HepG2 (cell line): ENCODE results near the gene CXXC5. TPM values are rescaled to one million over a fixed set of nuclear protein-coding genes. Genes with fewer than 3 reads are reported as not detected.
A peak's percentile ranks its signal among the peaks of the same experiment; 100 is the strongest.

Experiments
- FOSL2 ChIP-seq: sonication (generic); formaldehyde crosslinking; IDR thresholded peaks from 2 replicates; pipeline ENCODE4 v1.4.0; 2020; ENCODE audit warnings: missing genetic modification reagents
- FOXA1 ChIP-seq, 2 experiments: fragments of 450-650 bp in 1 of 2; sonication (generic) in 1 of 2; formaldehyde crosslinking in 1 of 2; IDR thresholded peaks; 2 replicates each; pipeline versions ENCODE4 v1.4.0 to v1.6.1; 2016 to 2020; ENCODE audit warnings: missing genetic modification reagents in 1 of 2
- HCFC1 ChIP-seq: fragments of 150-350 bp; IDR thresholded peaks from 2 replicates; pipeline ENCODE4 v1.6.1; 2014; ENCODE audit warnings: low read depth, low read length
- MED1 ChIP-seq: sonication (generic); formaldehyde crosslinking; IDR thresholded peaks from 2 replicates; pipeline ENCODE4 v1.4.0; 2020; ENCODE audit warnings: missing genetic modification reagents
- MXD4 ChIP-seq: IDR thresholded peaks from 2 replicates; pipeline ENCODE4 v1.6.1; 2016; ENCODE audit warnings: mild to moderate bottlenecking, missing biosample characterization, missing genetic modification reagents
- PAXIP1 ChIP-seq: sonication (generic); formaldehyde crosslinking; conservative IDR thresholded peaks from 2 replicates; pipeline ENCODE4 v1.4.0; 2020; ENCODE audit warnings: mild to moderate bottlenecking, missing genetic modification reagents, moderate library complexity
- RFX1 ChIP-seq: fragments of 450-650 bp; IDR thresholded peaks from 2 replicates; pipeline ENCODE4 v1.6.1; 2017
- SALL1 ChIP-seq: sonication (generic); formaldehyde crosslinking; IDR thresholded peaks from 2 replicates; pipeline ENCODE4 v1.8.0; 2022; ENCODE audit warnings: mild to moderate bottlenecking, missing genetic modification reagents
- SOX6 ChIP-seq, 2 experiments: fragments of 450-650 bp in 1 of 2; sonication (generic) in 1 of 2; formaldehyde crosslinking in 1 of 2; IDR thresholded peaks; 2 replicates each; pipeline versions ENCODE4 v1.4.0 to v1.6.1; 2017 to 2020; ENCODE audit warnings: antibody characterized with exemption in 1 of 2, mild to moderate bottlenecking in 1 of 2, missing genetic modification reagents in 1 of 2
- XRCC5 ChIP-seq: fragments of 200-400 bp; formaldehyde crosslinking; optimal IDR thresholded peaks from 2 replicates; pipeline ENCODE3; 2017; ENCODE audit warnings: mild to moderate bottlenecking, low read length
- ZNF263 ChIP-seq: sonication (generic); formaldehyde crosslinking; IDR thresholded peaks from 2 replicates; pipeline ENCODE4 v1.4.0; 2020; ENCODE audit warnings: missing genetic modification reagents
- ZNF282 ChIP-seq: fragments of 450-650 bp; IDR thresholded peaks from 2 replicates; pipeline ENCODE4 v1.6.1; 2018; ENCODE audit not compliant: partially characterized antibody
- ZNF577 ChIP-seq: sonication (generic); formaldehyde crosslinking; IDR thresholded peaks from 2 replicates; pipeline ENCODE4 v1.4.0; 2020; ENCODE audit warnings: mild to moderate bottlenecking, low read depth, missing genetic modification reagents, borderline replicate concordance
- ZNF607 ChIP-seq: sonication (generic); formaldehyde crosslinking; IDR thresholded peaks from 2 replicates; pipeline ENCODE4 v1.5.1; 2020; ENCODE audit warnings: missing genetic modification reagents, mild to moderate bottlenecking, borderline replicate concordance
- ZNF740 ChIP-seq: sonication (generic); formaldehyde crosslinking; IDR thresholded peaks from 2 replicates; pipeline ENCODE4 v1.4.0; 2020; ENCODE audit warnings: missing genetic modification reagents
- ZNF766 ChIP-seq: sonication (generic); formaldehyde crosslinking; IDR thresholded peaks from 2 replicates; pipeline ENCODE4 v1.5.0; 2020; ENCODE audit warnings: missing genetic modification reagents, borderline replicate concordance
- ZNF777 ChIP-seq: sonication (generic); formaldehyde crosslinking; IDR thresholded peaks from 2 replicates; pipeline ENCODE4 v1.4.0; 2020; ENCODE audit warnings: missing genetic modification reagents
- ZSCAN9 ChIP-seq: IDR thresholded peaks from 2 replicates; pipeline ENCODE4 v1.6.1; 2016; ENCODE audit warnings: borderline replicate concordance
- polyA plus RNA-seq, 8 experiments: library from polyadenylated mRNA; depleted of rRNA in 3 of 8; stranded (reverse) in 7 of 8; unstranded in 1 of 8; fragments of >200 nt; fragmentation: Illumina TruSeq in 4 of 8; extraction: Trizol in 4 of 8; gene quantifications; 2 replicates each; pipeline versions ENCODE4 v1.2.1 to v1.2.3, GENCODE V29; 2011 to 2016; ENCODE audit warnings: low read depth in 4 of 8, missing spikeins in 1 of 8, mixed read lengths in 1 of 8; ENCODE audit not compliant: insufficient read depth in 1 of 8
- total RNA-seq, 5 experiments: library from RNA; depleted of rRNA; stranded (reverse); fragments of >200 nt; fragmentation: Illumina TruSeq; extraction: Trizol; gene quantifications; 2 replicates each; pipeline ENCODE4 v1.2.3, GENCODE V29; 2016; ENCODE audit warnings: low read depth in 1 of 5
- TF ChIP-seq, protein P1 (sequence below): sonication (generic); formaldehyde crosslinking; IDR thresholded peaks from 2 replicates; pipeline ENCODE4 v1.4.0; 2020; ENCODE audit warnings: missing genetic modification reagents

Gene CXXC5
- total and polyA plus RNA-seq, 2 of the 13 experiments (the other 11 are each of a cell fraction or from before 2014, with no cell fraction given): 32.3 to 33.0 TPM

GRCh38 chr5:139707445-139708003, 59.4 kb downstream of the CXXC5 start (continued):
- TF ChIP-seq ZNF577 (no peak), RFX1 (no peak), MED1 (CRISPR knock-in tag) (0 out of 2 replicates have a peak, but pooled peaks have one; percentile 22), SOX6 (IDR thresholded peaks at IDR 0.05) (no peak), SOX6 (CRISPR knock-in tag; IDR thresholded peaks at IDR 0.05) (peak; percentile 69; the same call in 1 of the 2 replicates), ZNF607 (CRISPR knock-in tag) (0 out of 2 replicates have a peak, but pooled peaks have one; percentile 32), HCFC1 (no peak), MXD4 (CRISPR knock-in tag) (no peak), XRCC5 (no peak), ZNF777 (CRISPR knock-in tag) (0 out of 2 replicates have a peak, but pooled peaks have one; percentile 22), ZNF263 (CRISPR knock-in tag) (0 out of 2 replicates have a peak, but pooled peaks have one; percentile 45), SALL1 (CRISPR knock-in tag) (peak; percentile 44; the same call in 1 of the 2 replicates), FOXA1 (IDR thresholded peaks at IDR 0.05) (no peak), FOXA1 (CRISPR knock-in tag; IDR thresholded peaks at IDR 0.05) (no peak), ZNF766 (no peak), ZNF740 (no peak), ZSCAN9 (CRISPR knock-in tag) (0 out of 2 replicates have a peak, but pooled peaks have one; percentile 31), PAXIP1 (CRISPR knock-in tag) (peak; percentile 52), FOSL2 (CRISPR knock-in tag) (no peak), ZNF282 (no peak)
- TF ChIP-seq, protein P1, sequence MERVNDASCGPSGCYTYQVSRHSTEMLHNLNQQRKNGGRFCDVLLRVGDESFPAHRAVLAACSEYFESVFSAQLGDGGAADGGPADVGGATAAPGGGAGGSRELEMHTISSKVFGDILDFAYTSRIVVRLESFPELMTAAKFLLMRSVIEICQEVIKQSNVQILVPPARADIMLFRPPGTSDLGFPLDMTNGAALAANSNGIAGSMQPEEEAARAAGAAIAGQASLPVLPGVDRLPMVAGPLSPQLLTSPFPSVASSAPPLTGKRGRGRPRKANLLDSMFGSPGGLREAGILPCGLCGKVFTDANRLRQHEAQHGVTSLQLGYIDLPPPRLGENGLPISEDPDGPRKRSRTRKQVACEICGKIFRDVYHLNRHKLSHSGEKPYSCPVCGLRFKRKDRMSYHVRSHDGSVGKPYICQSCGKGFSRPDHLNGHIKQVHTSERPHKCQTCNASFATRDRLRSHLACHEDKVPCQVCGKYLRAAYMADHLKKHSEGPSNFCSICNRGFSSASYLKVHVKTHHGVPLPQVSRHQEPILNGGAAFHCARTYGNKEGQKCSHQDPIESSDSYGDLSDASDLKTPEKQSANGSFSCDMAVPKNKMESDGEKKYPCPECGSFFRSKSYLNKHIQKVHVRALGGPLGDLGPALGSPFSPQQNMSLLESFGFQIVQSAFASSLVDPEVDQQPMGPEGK: peak; percentile 77; the same call in 1 of the 2 replicates
